ENCODE data around the gene SNX33.

SNX33 gene

DNA sequence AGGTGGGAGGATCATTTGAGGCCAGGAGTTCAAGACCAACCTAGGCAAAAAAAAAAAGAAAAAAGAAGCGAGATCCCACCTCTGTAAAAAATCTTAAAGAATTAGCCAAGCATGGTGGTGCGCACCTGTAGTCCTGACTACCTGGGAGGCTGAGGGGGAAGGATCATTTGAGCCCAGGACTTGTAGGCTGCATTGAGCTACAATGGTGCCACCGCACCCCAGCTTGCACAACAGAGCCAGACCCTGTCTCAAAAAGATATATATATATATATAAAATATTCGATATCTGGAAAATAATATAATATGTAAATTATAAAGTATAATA is 6.6 kb upstream of the SNX33 start:
- no peak for DNase-seq (ENCODE audit: low read depth, low spot score)

DNA sequence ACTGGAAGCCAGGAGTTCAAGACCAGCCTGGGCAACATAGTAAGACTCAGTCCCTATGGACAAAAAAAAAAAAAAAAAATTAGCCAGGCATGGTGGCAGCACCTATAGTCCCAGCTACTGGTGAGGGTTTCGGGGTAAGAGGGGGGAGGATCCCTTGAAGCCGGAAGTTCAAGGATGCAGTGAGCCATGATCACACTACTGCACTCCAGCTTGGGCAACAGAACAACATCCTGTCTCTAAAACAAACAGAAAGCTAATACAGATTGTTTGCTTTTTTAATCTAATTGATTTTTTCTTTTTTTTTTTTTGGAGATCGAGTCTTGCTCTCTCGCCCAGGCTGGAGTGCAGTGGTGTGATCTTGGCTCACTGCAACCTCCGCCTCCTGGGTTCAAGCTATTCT is 6.1 kb upstream of the SNX33 start:
- no peak for DNase-seq (ENCODE audit: low read depth, low spot score)

DNA sequence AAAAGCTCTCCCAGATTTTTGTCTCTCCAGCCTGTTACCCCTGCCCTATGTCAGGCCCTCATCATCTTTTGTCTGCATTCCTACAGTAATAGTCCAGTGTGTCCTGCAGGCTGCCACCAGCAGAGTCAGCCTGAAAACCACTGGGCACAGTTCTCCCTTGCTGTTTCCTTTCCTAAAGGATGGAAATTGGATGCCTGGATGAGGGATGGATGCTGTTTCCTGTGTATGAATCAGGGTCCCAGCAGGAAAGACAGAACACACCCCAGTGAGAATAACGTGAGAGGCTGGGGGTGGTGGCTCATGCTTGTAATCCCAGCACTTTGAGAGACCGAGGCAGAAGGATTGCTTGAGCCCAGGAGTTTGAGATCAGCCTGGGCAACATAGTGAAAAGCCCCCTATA is 3.3 kb upstream of the SNX33 start:
- no peak for DNase-seq (ENCODE audit: low read depth, low spot score)

DNA sequence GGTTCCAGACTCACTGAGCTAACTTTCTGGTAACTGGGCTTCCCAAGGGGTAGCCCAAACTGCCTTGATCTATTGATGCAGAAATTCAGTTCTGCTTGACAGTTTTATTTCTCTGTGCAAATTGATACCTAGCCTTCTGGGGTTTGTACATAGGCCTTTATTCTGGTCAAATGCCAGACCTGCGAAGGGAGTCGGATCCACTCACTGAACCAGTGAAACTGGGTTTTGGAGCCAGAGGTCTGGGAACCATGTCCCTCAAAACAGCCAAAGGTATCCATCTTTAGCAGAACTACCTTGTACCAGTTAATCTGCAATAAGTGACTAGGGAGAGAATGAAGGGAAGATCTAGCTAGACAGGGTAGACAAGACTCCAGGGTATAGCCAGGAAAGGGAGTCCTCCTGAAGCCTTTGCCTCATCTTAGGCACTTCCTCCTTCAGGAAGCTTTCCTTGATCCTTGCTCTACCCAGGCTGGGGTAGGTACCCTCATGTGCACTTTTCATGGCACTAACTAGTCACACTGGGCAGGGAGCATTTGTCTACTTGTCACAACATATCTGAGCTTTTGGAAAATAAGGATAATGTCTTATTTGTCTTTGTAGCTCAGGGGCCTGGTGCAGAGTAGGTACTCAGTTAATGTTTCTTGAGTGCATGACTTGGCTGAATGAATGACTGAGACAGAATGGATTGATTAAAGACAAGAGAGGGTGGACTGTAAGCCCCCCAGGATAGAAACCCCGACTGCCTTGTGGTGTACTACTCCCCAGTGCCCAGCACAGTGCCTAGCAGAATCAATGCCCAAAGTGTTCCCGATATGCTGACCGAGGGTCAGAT is 1.4 kb upstream of the SNX33 start:
- DNase-seq (ENCODE audit: low read depth, low spot score): no peak

DNA sequence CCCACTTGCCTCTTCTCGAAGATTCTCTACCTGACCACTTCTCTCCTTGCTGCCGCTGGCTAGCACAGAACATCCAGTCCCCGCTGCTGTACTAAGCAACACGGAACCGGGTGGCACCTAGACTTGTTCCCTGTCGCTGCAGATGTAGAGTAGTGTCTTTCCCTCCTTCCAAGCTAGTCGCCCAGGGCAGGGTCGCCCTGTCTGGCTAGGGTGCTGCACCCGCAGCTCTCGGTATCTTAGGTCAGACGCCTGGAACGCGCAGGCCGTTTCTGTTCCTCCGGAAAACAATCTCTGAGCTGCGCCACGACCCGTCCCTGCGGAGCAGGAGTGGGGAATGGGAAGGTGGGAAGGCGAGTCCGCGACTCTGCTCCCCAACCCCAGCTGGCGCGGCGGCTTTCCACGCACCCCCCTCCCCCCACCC is 758 bp upstream of the SNX33 start:
- no peak for DNase-seq (ENCODE audit: low read depth, low spot score)

DNA sequence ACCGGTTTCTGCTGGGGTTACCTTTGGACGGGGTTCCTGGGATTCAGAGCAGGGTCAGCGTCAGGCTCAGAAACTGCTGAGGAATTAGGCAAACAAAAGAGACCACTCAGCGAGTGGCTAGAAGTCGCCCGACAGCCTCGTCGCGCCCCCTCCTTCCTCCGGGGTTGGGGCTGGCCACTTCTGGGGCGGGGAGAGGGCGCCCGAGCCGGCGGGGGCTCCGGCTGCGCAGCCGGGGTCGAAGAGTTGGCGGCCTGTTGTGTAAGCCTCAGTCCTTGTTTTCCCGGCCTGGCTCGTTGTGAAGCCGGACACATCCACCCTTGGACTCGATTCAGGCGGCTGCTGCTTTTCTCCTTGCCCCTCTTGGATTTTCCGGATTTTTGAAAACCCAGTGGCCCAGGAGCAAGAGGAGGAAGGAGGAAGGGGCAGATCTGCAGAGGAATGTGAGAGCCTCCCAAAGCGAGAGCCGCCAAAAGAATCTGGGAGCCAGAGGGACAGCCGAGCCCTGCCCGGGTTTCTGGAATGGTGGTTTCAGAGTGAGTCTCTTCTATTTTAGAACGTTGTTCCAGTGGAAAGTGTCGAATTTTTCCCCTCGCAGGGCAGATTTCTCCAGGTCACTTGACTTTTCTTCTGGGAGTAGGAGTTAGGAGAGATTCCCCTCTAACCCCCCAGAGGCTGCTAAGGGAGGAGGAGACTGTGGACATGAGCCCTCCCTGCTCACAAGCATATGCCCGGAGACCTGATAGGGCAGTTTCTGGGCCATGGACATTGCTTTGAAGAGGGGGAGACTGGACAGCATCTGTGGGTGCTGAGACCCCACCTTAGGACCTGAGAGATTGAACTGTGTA is 666 bp downstream of the SNX33 start:
- no peak for DNase-seq (ENCODE audit: low read depth, low spot score)

DNA sequence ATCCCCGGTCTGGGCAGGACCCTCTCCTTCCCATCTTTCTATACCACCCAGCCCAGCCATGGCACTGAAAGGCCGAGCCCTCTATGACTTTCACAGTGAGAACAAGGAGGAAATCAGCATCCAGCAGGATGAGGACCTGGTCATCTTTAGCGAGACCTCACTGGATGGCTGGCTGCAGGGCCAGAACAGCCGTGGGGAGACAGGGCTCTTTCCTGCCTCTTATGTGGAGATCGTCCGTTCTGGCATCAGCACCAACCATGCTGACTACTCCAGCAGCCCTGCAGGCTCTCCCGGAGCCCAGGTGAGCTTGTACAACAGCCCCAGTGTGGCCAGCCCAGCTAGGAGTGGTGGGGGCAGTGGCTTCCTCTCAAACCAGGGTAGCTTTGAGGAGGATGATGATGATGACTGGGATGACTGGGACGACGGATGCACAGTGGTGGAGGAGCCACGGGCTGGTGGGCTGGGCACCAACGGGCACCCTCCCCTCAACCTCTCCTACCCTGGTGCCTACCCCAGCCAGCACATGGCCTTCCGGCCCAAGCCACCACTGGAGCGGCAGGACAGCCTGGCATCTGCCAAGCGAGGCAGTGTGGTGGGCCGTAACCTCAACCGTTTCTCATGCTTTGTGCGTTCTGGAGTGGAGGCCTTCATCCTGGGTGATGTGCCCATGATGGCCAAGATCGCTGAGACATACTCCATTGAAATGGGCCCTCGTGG is 1.5 kb downstream of the SNX33 start:
- DNase-seq (ENCODE audit: low read depth, low spot score): no peak

DNA sequence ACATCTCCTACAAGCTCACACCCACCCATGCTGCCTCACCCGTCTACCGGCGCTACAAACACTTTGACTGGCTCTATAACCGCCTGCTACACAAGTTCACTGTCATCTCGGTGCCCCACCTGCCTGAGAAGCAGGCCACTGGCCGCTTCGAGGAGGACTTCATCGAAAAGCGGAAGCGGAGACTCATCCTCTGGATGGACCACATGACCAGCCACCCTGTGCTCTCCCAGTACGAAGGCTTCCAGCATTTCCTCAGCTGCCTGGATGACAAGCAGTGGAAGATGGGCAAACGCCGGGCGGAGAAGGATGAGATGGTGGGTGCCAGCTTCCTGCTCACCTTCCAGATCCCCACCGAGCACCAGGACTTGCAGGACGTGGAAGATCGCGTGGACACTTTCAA is 2.1 kb downstream of the SNX33 start:
- no peak for DNase-seq (ENCODE audit: low read depth, low spot score)

DNA sequence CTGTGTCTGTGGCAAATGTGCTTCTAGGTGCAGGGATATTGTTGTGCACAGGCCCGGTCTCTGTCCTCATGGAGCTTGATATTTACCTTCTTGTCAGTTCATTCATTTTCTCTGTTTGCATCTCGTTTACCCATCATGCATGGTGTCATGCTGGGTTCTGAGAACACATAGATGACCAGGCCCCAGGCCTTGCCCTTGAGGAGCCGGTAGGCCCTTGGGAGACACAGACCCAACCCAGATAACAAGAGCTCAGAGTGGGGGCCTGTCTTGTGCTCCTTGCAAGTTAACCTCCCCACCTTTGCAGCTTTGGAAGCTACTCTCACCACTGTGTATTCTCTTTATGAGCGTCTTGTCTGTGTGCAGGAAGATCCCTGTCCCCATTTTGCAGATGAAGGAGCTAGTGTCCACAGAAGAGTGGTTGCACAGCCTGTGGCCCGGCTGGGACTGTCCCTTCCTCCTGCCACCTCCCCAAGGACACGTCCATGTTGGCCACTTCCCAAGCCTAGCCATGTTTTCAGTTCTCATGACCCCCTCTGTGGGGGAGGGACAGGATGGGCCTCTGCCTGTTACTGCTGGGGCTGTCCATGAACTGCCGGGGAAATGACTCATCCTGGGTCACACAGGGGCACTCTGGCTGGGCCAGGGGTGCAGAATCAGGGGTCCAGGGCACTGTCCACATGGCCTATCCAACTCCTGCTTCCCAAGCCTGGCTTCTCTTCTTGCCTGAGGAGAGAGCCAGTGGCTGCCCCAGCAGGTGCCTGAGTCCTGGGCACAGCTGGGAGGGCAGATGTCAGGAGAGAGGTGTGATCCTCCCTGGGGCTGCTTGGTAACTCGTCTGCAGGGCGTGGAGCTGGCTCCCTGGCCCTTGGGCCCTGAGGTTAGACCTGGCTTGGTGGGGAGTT is 3.4 kb downstream of the SNX33 start:
- no peak for DNase-seq (ENCODE audit: low read depth, low spot score)

DNA sequence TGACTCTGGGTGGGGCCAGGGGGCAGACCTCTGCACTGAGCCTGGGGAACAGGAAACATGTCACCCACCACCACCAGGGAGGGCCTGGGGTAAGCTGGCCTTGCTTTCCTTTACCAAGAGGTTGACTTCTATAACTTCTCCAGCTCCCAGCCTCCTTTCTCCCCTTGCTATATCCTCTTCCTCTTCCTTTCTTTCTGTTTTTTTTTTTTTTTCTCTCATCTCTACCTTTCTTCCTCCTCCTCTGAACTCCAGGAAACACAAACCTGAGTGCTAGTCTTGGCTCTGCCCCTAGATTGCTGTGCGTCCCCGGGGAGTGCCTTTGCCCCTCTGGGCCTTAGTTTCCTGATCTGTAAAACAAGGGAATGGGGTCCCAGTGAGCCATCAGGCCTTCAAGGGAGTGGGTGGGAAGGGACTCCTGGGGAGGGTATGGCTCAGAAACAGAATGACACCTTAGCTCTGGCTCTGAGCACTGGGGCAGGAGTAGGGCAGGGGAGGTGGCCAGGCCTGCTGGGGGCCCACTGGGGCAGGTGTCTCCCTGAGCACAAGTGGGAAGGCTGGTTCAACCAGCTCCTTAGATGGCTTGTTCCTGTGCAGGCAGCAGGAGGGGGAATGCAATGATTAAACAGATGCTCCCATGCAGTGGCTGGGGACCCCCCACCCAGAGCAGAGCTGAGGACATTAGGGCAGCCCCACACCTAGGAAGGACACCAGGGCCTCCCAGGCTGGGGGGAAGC is 4.3 kb downstream of the SNX33 start:
- no peak for DNase-seq (ENCODE audit: low read depth, low spot score)

DNA sequence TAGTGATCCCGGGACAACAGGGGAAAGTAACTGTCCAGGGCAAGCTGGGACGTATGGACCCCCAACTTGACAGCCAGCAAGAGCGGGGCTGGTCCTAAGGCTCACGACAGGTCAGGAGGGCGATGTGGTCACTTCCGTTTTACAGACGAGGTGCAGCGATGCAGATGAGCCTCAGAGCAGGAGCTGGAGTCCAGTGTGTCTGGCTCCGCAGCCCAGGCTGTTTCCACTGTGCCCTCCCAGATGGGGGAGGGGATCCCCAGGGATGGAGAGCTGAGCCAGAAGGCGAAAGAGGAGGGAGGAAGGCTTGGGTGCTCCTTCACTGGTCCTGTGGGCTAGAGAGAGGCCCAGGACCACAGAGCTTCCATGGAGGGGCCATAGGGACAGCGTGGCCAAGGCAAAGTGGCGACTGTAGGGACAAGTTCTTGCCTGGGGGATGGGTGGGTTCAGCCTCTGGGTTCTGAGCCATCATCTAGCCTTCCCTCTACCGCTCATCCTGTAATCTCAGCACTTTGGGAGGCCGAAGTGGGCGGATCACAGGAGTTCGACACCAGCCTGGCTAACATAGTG is 5.7 kb downstream of the SNX33 start:
- no peak for DNase-seq (ENCODE audit: low read depth, low spot score)

DNA sequence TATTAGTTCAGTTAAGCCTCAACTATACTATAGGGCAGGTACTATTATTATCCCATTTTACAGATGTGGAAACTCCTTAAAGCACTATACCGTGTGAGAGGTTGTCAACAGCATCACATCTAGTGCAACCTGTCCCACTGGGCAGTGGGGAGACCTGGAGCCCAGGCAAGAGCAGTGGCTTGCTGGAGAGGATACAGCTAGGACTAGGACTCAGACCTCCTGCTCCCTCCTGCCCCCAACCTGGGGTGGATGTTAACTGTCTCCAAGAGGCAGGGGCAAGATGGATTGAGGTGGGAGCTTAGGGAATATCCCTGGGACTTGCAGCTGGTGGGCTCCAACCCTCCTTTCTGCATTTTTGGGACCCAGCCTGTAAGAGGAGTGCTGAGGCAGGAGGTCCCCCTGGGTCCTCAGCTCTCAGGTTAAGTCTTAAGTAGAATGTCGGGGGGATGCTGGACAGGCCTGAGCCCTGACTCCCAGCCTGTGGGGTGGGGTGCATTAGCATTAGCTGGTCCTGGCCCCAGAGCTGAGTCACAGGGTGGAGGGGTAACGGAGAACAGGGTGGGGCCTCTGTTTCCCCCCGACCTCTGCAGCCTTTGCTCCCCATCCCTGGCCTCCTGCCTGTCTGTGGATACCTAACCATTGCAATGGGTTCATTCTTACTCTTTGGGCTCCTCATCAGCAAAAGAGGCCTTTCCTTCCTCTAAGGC is 6.6 kb downstream of the SNX33 start:
- DNase-seq (ENCODE audit: low read depth, low spot score): no peak

DNA sequence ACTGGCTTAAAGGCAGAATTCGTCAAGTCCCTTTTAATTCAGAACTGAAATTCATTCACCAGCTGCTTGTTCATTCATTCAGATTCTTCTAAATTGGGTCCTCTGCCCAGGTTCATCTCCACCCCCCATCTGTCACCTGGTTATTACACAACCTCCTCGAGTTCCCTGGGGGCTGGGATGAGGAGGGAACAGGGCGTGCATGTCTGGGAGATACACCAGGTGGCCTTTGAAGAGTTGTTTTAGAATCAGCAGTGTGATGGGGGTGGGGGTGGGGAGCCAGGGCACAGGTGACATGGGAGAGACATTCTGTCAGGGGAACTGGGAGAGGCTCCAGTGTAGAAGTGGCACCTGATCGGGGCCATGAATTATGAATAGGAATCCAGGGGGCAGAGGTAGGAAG is 8.2 kb downstream of the SNX33 start:
- DNase-seq (ENCODE audit: low read depth, low spot score): no peak

DNA sequence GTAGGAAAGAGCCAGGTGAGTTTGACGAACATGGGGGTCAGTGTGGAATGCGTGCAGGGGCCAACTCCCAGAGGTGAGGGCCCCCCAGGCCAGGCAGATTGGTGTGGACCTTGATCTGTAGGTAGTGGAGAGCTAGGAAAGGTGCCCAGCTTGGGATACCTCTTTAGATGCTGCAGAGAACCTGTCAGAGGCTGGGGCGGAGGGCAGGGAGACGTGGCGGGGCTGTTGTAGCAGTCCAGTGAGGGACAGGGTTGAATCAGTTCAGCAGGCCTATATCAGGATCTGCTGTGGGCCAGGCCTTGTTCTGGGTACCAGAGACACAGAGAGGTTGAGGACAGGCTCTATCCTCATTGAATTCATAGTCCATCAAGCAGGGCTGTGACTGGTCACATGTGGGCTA is 8.6 kb downstream of the SNX33 start:
- no peak for DNase-seq (ENCODE audit: low read depth, low spot score)

DNA sequence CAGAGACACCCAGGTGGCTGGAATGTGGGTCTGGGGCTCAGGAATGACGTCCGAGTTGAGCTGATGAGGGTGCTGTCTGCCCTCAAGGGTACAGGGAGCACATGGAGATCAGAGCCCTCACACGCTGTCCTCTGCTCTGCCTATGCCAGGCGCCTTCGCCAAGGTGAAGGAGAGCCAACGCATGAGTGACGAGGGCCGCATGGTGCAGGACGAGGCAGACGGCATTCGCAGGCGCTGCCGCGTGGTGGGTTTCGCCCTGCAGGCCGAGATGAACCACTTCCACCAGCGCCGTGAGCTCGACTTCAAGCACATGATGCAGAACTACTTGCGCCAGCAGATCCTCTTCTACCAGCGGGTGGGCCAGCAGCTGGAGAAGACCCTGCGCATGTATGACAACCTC is 9.1 kb downstream of the SNX33 start:
- DNase-seq (ENCODE audit: low read depth, low spot score): no peak

DNA sequence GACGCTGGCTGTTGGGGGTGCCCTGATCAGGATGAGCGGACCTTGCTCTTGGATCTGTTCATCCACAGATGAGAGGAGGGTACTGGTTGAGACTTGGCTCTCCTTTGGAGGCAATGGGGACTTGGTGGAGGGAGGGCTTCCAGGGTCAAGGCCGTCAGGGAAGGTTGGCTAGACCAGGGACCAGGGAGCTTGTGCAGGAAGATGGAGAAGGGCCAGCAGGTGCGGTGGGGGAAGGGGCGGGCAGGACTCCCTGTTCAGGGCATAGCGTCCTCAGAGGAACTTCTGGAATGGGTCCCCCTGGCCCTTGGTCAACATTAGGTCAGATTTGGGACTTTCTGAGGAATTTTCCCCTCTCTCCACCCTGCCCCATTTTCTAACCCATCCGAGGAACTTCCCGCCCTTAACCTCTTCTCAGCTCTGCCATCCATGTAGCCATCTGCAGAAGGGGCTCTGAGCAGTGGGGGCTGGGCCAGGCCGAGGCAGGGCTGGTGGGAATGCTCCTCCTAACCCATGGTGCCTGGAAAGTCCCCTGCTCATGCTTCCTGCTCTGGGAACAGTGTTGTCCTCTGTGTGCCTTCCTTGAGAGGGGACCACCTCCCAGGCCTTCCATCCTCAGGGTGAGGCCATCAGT is 11.5 kb downstream of the SNX33 start:
- DNase-seq (ENCODE audit: low read depth, low spot score): no peak

DNA sequence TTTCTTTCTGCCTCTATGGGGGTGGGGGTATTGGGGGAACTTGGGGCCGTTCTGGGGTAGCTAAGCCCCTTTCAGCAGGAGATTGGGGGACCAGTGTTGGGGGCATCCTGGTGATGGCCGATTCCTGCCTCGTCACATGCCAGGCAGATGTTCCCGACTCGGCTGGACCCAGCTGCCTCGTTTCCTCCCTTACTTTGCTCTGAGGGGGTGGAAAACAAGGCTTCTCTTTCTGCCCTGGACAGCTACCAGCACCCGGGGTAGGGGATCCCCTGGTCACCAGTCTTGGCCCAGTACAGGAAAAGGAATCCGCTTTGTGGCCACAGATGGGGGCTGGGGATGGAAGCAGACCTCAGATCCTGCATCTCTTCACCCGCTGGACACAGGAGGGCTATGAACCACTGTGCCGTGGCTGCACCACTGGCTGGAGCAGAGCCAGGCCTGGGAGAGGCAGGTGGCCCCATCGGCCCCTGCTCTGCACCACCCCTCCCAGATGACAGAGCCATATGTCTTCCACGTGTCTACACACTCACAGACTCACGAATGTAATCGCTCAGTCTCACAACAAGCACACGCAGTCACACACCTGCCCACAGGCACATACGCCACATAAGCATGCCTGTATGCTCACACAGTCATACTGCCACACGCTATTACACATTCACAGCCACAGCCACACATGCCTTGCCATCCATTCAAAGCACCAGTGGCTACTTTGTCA is 12.4 kb downstream of the SNX33 start:
- DNase-seq (ENCODE audit: low read depth, low spot score): no peak

DNA sequence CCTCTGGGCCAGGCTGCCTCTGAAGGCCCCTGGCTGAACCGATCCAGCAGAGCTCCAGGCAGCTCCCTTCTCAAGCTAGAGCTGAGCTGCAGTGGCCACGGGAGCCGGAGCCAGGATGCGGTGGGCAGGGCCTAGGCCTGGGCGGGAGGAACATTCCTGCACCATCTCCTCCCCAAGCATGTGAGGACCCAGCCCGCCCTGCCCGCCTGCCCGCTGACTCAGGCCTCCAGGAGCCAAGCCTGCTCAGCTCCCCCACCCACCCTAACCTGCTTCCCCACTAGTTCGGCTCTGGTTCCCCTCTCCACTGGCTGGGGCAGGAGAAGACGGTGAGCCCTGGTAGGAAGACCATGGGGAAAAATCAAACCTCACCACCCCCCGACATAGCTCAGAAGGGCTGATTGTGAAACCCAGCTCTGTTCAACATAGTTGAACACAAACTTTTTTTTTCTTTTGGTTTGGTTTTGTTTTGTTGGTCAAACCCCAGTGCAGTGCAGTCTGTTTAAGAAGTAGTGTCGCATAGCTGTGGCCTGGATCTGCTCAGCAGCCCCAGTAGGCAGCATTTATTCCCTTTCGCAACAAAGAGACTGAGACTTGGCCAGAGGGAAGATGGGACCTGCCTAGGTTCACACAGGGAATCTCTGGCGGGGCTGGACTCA is 13.5 kb downstream of the SNX33 start:
- DNase-seq (ENCODE audit: low read depth, low spot score): no peak
